ENCODE results near the gene MTG1.
"Not testable (repeated sequence)": the region's sequence is repeated elsewhere in the genome, so short reads cannot be mapped to it uniquely, and the experiment has no call there.

The MTG1 gene

DNA sequence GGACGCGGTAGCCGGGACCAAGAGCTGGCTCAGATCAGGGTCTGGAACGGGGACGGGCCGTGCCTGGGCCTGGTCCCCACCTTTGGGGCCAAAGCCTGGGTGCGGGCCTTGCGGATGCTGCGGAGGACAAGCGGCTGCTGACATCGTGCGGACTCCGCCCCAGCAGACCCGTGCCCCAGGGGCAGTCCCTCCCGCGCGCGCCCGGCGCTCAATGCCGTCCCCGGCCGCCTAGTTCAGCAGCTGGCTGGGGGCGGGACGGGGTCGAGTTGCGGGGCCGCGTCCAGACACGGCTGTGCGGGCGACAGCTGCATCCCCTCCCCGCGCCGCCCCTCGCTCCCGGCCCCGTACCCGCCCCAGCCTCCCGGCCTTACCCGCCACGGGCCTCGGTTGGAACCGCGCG is 30.1 kb downstream of the MTG1 start:
- not testable (repeated sequence) for DNase-seq (ENCODE audit: low read depth)

DNA sequence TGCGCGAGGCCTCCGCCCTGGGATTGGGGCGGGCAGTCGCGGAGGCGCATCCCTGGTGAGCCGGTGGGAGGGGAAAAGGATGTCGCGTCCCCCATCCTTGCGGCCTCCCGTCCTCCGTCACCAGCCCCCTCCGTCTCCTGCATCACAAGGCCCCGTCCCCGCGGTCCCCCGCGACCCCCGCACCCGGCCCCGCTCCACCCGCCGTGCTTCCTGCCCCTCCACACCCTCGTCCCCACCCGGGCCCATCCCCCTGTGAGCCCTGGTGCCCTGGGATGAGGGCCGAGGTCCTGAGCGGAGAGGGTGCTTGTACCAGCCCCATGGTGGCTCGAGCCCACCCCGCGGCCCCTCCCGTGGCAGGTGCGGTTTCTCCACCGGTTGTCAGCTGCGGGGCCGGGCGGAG is 30.6 kb downstream of the MTG1 start, which contains the start of gene SPRN:
SPRN (minus strand) TSS at position 25 of the 400 bp plus-strand sequence. CDS start 944 bp downstream, outside the sequence.
- not testable (repeated sequence) for DNase-seq (ENCODE audit: low read depth)

GRCh38 chr10:133429571-133429970 is 35.6 kb downstream of the MTG1 start:
- DNase-seq (ENCODE audit: low read depth), result not testable (repeated sequence)

- not testable (repeated sequence) for DNase-seq (ENCODE audit: low read depth)
These were observed 38.1 kb downstream of the MTG1 start for GRCh38 chr10:133431888-133432613.

- not testable (repeated sequence) for DNase-seq (ENCODE audit: low read depth)
These were observed 38.8 kb downstream of the MTG1 start for GRCh38 chr10:133432789-133433188.

GRCh38 chr10:133438711-133439273 is 44.8 kb downstream of the MTG1 start:
- DNase-seq (ENCODE audit: low read depth), result no peak

DNA sequence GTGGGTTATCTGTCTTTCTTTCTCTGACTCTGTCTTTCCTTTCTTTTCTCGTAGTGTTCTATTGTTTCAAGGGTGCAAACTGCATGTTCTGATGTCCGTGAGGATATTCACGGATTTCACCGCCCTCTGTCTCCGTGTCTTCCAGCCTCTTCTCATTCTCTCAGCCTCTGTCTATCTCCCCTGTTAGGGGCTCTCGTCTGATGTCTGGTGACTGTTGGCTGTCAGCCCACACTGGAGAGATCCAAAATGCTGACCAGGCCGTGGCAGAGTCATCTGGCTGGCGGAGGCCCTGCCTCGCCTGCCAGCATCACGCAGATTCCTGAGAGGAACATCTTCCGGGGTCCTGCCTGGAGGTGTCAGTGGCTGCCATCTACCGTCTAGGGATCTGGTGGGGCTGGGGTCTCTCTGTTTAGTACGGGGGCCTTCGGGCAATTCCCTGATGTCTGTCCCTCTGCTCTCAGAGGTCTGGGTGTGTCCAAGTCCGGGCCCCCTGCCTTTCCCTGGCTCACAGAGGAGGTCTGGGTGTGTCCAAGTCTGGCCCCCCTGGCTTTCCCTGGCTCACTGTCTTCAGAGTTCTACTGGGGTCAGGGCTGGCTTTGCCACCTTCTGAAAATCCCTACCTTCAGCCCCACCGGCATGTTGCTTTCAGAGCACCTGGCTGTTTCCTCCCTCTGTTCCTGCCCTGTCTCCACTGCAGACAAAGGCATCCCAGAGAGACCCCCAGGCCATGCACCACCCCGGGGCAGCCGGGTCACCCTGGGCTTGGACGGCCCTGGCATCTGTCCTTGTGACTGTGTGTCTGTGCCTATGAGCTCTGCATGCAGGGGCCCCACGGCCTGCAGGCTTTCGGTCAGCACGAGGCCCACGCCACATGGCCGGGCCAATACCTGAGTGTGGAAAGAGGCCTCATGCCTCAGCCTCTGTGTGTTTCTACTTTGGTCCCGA is 45.8 kb downstream of the MTG1 start:
- DNase-seq (ENCODE audit: low read depth), result no peak

DNA sequence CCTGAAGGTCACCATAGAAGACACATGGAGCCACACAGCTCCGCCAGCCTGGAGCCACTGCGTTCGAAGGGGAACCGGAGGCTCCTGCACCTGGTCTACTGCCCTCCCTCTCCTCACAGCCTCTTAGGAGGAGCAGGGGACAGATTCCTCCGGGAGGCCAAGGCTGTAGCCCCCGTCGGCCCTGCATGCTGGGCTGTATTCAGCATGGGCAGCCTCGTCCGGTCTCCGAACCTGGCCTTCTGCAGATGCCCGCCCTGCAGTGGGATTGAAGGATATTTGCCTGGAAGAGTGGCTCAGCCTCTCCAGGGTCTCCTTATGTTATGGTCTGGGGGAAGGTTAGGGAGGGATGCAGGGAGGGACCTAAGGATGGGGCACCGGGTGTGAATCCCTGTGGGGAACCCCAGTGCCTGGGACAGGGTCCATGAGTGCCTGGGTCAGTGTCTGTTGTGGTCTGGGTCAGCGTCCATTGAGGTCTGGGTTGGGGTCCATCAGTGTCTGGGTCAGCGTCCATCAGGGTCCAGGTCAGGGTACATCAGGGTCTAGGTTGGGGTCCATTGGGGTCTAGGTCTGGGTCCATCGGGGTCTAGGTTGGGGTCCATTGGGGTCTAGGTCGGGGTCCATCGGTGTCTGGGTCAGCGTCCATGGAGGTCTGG is 46.8 kb downstream of the MTG1 start:
- DNase-seq (ENCODE audit: low read depth), result no peak

DNA sequence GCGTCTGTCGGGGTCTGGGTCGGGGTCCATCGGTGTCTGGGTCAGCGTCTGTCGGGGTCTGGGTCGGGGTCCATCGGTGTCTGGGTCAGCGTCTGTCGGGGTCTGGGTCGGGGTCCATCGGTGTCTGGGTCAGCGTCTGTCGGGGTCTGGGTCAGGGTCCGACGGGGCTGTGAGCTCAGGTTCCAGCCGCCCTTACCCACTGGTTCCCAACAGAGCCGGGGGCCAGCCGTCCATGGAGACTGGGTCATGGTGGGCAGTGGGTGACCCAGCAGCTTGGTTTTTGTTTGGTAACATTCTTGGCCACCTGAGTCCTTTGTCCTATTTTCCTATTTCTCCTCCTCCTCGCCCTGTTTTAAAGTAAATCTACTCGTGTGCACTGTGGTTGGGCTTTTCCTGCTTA is 47.4 kb downstream of the MTG1 start:
- not testable (repeated sequence) for DNase-seq (ENCODE audit: low read depth)

DNA sequence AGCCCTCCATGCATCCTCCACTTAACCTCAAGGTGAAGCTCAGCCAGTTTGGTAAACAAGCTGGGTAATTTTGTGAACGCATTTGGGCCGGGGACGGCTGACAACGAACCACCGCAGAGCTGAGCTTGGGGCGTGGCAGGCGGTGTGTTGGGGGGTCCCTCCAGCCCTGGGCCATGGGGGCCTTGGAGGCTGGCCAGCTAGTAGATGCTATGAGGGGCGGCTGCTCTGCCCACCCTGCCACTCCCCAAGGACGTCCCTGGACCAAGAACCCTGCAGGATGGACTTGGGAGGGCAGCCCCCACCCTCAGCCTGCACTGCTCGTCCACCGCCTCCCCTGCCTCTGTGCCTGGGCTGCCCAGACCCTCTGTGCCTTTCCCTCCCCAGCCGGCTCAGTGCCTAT is 47.8 kb downstream of the MTG1 start:
- no peak for DNase-seq (ENCODE audit: low read depth)

DNA sequence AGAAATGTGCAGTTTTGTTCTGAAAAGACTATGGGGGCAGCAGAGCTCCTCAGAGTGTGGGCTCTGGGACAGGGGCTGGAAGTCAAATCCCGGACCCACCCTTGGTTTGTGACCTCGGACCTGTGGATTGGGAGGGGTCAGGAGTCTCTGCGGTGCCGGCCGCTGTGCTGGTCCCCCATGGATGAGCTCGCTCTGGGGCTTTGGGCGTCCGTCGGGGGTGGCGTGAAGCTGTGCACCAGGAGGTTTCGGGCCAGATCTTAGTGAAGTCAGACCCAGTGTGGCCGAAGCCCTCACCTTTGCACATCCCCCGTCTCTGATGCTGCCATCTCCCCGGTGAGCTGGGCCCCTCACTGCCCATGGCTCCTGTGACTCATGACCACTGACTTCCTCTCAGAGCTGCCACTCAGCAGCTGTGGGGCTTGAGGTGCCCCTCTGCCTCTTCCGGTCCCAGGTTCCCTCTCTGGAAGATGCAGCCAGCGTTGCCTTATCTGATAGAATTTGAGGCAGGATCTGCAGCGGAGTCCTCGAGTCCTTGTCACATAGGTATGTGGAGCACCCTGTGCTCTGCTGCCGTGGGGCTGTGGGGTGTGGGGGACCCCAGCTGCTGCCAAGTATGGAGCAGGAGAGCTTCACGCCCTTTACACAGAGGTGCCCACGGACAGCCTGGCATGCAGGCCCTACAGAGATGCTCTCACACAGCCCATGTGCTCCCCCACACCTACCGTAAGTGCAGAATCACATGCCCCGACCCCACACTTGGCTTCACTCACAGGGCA is 48.4 kb downstream of the MTG1 start:
- DNase-seq (ENCODE audit: low read depth), result no peak

GRCh38 chr10:133442967-133443924 is 49.3 kb downstream of the MTG1 start:
- no peak for DNase-seq (ENCODE audit: low read depth)

- no peak for DNase-seq (ENCODE audit: low read depth)
These were observed 50.6 kb downstream of the MTG1 start for GRCh38 chr10:133444342-133445267.

- no peak for DNase-seq (ENCODE audit: low read depth)
These were observed 51.3 kb downstream of the MTG1 start for GRCh38 chr10:133445268-133445732.

DNA sequence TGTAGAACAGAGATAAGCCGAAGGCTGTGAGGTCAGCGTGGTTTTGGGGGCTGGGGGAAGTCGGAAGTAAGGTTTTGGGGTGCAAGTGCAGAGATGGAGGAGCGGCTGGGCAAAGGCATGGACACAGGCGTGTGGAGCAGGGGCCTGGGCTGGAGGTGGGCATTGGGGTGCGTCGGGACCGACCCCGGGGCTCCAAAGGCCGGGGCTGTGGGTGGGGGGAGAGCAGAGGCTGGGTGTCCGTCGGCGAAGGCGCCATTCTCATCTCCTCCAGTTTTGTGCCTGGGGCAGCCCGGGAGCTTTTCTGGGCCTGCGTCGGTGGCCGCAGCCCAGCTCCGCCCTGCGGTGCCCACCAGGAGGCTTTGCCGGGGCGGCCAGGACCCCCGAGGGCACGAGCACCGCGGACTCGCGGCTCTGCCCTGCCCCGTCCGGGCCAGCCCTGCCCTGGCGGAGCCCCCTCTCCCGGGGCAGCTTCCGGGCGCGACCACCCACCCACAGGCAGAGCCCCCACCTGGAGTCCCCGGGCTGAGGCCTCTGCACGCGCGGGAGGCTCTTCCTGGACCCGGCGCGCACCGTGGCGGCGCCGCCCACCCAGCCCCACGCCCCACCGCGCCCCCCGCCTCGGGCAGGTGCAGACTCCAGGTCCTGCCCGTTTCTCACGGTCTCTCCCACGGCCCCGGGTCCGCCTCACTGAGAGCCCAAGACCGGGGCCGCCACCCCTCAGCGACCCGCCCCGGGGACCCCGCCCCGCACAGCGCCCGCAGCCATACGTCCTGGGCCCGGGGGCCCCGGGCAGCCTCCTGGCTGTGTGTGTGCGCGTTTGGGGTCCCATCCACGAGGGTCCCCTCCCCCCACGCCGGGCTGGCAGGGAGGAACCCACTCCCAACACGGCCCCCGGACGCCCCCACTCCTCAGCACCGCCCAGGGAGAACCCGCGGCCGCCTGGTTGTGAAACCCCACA is 52.1 kb downstream of the MTG1 start:
- no peak for DNase-seq (ENCODE audit: low read depth)

- no peak for DNase-seq (ENCODE audit: low read depth)
These were observed 53.0 kb downstream of the MTG1 start for GRCh38 chr10:133446979-133447378.

- no peak for DNase-seq (ENCODE audit: low read depth)
These were observed 54.2 kb downstream of the MTG1 start for GRCh38 chr10:133448120-133448519.

GRCh38 chr10:133451346-133451745 is 57.4 kb downstream of the MTG1 start:
- no peak for DNase-seq (ENCODE audit: low read depth)

All from stimulated activated CD8-positive, alpha-beta memory T cell treated with anti-CD3 and anti-CD28 coated beads, Interleukin-7, amount 100 ng/mL, for 24 hours (primary cell).